Ammon's horn (tissue), 1 donor: ENCODE results near the gene TMEM229B.

Experiments used
- DNase-seq: peaks from one replicate; pipeline ENCODE4 v3.0.0-alpha.2; 2016; ENCODE audit warnings: low spot score

Gene TMEM229B

GRCh38 chr14:67423424-67423823 is 65.1 kb downstream of the TMEM229B start:
- no peak for DNase-seq

GRCh38 chr14:67421356-67422224 is 66.9 kb downstream of the TMEM229B start:
- no peak for DNase-seq
